Measurements from ENCODE around the gene BCL11A. TPM values are rescaled to one million over a fixed set of nuclear protein-coding genes. Genes with fewer than 3 reads are reported as not detected.

Gene BCL11A
- total RNA-seq, 1 donor from 2014 or later = 10.7 TPM

DNA sequence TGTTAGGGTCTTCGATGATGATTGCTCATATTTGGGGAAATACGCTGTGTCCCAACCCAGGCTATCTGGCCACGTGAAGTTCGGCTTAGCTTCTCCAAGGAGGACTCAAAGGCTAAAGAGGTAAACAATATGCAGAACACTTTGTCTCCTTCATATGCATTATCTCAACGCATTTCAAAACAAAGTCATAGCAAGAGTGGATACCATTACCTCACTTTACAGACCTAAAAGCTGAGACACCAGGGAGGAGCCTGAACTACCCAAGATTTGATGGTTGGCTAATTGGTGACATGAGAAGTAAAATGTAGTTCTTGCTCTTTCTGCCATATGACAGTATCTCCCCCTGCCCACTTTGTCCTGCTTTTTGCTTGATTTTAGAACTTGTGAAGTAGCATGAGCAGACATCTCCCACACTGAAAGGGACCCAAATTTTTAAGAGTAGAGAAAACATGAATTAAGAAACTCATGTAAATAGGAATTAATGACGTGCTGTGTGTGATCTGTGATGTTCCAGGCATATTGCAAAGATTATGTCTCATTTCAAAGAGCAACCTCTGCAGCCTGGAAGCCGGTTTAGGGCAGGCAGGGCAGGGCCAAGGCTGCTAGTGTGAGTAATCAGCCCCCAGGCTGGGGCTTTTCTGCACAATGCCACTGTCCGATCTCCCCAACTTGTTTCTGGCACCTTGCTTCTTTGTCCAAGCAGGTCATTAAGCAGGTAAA, 144.5 kb downstream of the BCL11A start:
- Mint-ChIP-seq H3K9me3 (ENCODE audit: unreplicated experiment) (no peaks in the 10 kb centered on the region), H3K36me3 (ENCODE audit: unreplicated experiment) (no peaks in the 10 kb centered on the region), H3K27me3 (ENCODE audit: unreplicated experiment) (peaks cover 4% of the 10 kb centered on the region), H3K27ac (ENCODE audit: unreplicated experiment) (no peak overlapping the region), H3K4me1 (ENCODE audit: unreplicated experiment) (peaks cover 7% of the 10 kb centered on the region), H3K4me3 (ENCODE audit: unreplicated experiment) (no peak overlapping the region)
- TF ChIP-seq CTCF (IDR thresholded peaks at IDR 0.05) = no peak
- DNase-seq (ENCODE audit: extremely low spot score, unreplicated experiment) = no peak

DNA sequence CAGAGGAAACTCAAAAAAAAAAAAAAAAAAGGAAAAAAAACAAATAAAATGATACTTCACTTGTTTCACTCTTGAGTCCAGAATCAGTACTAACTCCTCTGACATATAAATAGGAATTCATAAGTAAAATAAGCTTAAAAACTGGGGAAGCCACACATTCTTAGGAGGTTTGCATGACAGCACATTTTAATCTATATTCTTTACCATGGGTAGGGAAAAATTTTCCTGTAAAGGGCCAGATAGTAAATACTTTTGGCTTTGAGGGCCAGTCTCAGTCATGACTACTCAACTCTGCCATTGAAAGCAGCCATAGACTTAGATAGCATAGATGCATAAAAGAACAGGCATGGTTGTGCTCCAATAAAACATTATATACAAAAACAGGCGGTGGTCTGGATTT, 145.2 kb downstream of the BCL11A start:
- Mint-ChIP-seq H3K27ac (ENCODE audit: unreplicated experiment) (no peak overlapping the region), H3K4me1 (ENCODE audit: unreplicated experiment) (peaks cover 7% of the 10 kb centered on the region), H3K9me3 (ENCODE audit: unreplicated experiment) (no peaks in the 10 kb centered on the region), H3K4me3 (ENCODE audit: unreplicated experiment) (no peak overlapping the region), H3K36me3 (ENCODE audit: unreplicated experiment) (no peaks in the 10 kb centered on the region), H3K27me3 (ENCODE audit: unreplicated experiment) (peaks cover 4% of the 10 kb centered on the region)
- DNase-seq (ENCODE audit: extremely low spot score, unreplicated experiment) = no peak
- TF ChIP-seq CTCF (IDR thresholded peaks at IDR 0.05) = no peak

DNA sequence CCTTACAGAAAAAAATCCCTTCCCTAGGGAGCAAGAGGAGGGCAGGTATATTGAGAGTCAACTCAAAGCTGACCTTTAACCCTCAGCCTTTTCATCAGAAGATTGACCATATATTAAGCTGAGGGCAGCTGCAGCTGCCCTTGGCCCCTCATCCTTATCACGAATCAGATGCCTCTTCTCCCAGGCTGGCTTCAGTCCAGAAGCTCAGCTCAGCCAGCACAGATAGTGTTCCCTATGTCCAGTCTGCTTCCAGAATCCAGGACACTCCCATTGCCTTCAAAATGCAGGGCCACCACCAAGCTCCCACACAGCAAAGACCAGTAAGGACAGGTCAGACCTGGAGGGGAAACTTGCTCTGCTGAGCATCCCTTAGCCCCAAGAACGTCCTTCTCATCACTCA, 146.1 kb downstream of the BCL11A start:
- TF ChIP-seq CTCF (IDR thresholded peaks at IDR 0.05) = no peak
- H3K4me1 Mint-ChIP-seq (ENCODE audit: unreplicated experiment) = peaks cover 7% of the 10 kb centered on the region
- peaks cover 4% of the 10 kb centered on the region for H3K27me3 Mint-ChIP-seq (ENCODE audit: unreplicated experiment)
- no peak overlapping the region for H3K27ac Mint-ChIP-seq (ENCODE audit: unreplicated experiment)
- H3K9me3 Mint-ChIP-seq (ENCODE audit: unreplicated experiment) = no peaks in the 10 kb centered on the region
- no peak overlapping the region for H3K4me3 Mint-ChIP-seq (ENCODE audit: unreplicated experiment)
- no peaks in the 10 kb centered on the region for H3K36me3 Mint-ChIP-seq (ENCODE audit: unreplicated experiment)
- DNase-seq (ENCODE audit: extremely low spot score, unreplicated experiment) = no peak

GRCh38 chr2:60406192-60406591, 147.3 kb downstream of the BCL11A start:
- no peak for TF ChIP-seq CTCF (IDR thresholded peaks at IDR 0.05)
- H3K4me1 Mint-ChIP-seq (ENCODE audit: unreplicated experiment) = peaks cover 10% of the 10 kb centered on the region
- H3K27ac Mint-ChIP-seq (ENCODE audit: unreplicated experiment) = no peak overlapping the region
- no peak for DNase-seq (ENCODE audit: extremely low spot score, unreplicated experiment)
- no peaks in the 10 kb centered on the region for H3K36me3 Mint-ChIP-seq (ENCODE audit: unreplicated experiment)
- H3K27me3 Mint-ChIP-seq (ENCODE audit: unreplicated experiment) = peaks cover 4% of the 10 kb centered on the region
- no peaks in the 10 kb centered on the region for H3K9me3 Mint-ChIP-seq (ENCODE audit: unreplicated experiment)
- no peak overlapping the region for H3K4me3 Mint-ChIP-seq (ENCODE audit: unreplicated experiment)

GRCh38 chr2:60405271-60405919, 148.1 kb downstream of the BCL11A start:
- H3K27me3 Mint-ChIP-seq (ENCODE audit: unreplicated experiment) = peaks cover 4% of the 10 kb centered on the region
- no peak overlapping the region for H3K4me3 Mint-ChIP-seq (ENCODE audit: unreplicated experiment)
- no peaks in the 10 kb centered on the region for H3K9me3 Mint-ChIP-seq (ENCODE audit: unreplicated experiment)
- DNase-seq (ENCODE audit: extremely low spot score, unreplicated experiment) = no peak
- peaks cover 16% of the 10 kb centered on the region for H3K4me1 Mint-ChIP-seq (ENCODE audit: unreplicated experiment)
- H3K36me3 Mint-ChIP-seq (ENCODE audit: unreplicated experiment) = no peaks in the 10 kb centered on the region
- no peak overlapping the region for H3K27ac Mint-ChIP-seq (ENCODE audit: unreplicated experiment)
- TF ChIP-seq CTCF (IDR thresholded peaks at IDR 0.05) = no peak

All from osteocyte (in vitro differentiated cells).